PC-9 (cell line): ENCODE data around the gene SAPCD1. TPM values are rescaled to one million over a fixed set of nuclear protein-coding genes. Genes with fewer than 3 reads are reported as not detected.

Experiments
- BruUV-seq: library from RNA; stranded (reverse); fragments of 400-500 nt; replicated peaks from 2 replicates; lab custom pipeline; 2021; lab: Mats Ljungman, UMichigan
- CTCF ChIA-PET: fragments of 300-600 bp; sonication (Branson Sonifier 250); formaldehyde crosslinking; loops from one replicate; lab custom pipeline; 2022; ENCODE audit warnings: antibody characterized with exemption; lab: Charles Lee
- POLR2A ChIA-PET: fragments of 300-600 bp; sonication (Branson Sonifier 250); formaldehyde crosslinking; loops from one replicate; lab custom pipeline; 2022; ENCODE audit warnings: antibody characterized with exemption; ENCODE audit not compliant: unreplicated experiment; lab: Charles Lee
- DNase-seq, 2 experiments: peaks; one replicate each; pipeline versions ENCODE4 v3.0.0 to v3.0.0-alpha.2; 2015 to 2022; ENCODE audit warnings: mixed read lengths in 1 of 2
- H2AFZ ChIP-seq: fragments of 200-600 bp; sonication (generic); 2 replicates; pipeline ENCODE4 v1.8.1; 2017; ENCODE audit warnings: antibody characterized with exemption
- H3F3A ChIP-seq: fragments of 200-600 bp; sonication (generic); 2 replicates; pipeline ENCODE4 v1.8.1; 2017; ENCODE audit warnings: antibody characterized with exemption, mild to moderate bottlenecking, low read depth; ENCODE audit not compliant: insufficient read depth
- H3K27ac ChIP-seq: fragments of 200-600 bp; sonication (generic); 2 replicates; pipeline ENCODE4 v1.6.1; 2016; ENCODE audit warnings: mixed run types
- H3K27me3 ChIP-seq: fragments of 200-600 bp; sonication (generic); 2 replicates; pipeline ENCODE4 v1.6.1; 2016; ENCODE audit warnings: low read depth, mixed run types; ENCODE audit not compliant: insufficient read depth
- H3K36me3 ChIP-seq: fragments of 200-600 bp; sonication (generic); 2 replicates; pipeline ENCODE4 v1.6.1; 2016; ENCODE audit warnings: low read depth, mixed run types
- H3K4me1 ChIP-seq: fragments of 200-600 bp; sonication (generic); replicated peaks from 2 replicates; pipeline ENCODE4 v1.6.1; 2016; ENCODE audit warnings: mixed run types; ENCODE audit not compliant: insufficient read depth
- H3K4me2 ChIP-seq: fragments of 200-600 bp; sonication (generic); 2 replicates; pipeline ENCODE4 v1.6.1; 2017; ENCODE audit warnings: mixed run types
- H3K4me3 ChIP-seq: fragments of 200-600 bp; sonication (generic); 2 replicates; pipeline ENCODE4 v1.6.1; 2016; ENCODE audit warnings: mixed run types
- H3K79me2 ChIP-seq: fragments of 200-600 bp; sonication (generic); 2 replicates; pipeline ENCODE4 v1.6.1; 2017; ENCODE audit warnings: low read depth, mixed run types
- H3K9me2 ChIP-seq: fragments of 200-600 bp; sonication (generic); 2 replicates; pipeline ENCODE4 v1.8.1; 2017; ENCODE audit warnings: mild to moderate bottlenecking; ENCODE audit not compliant: insufficient read depth
- H3K9me3 ChIP-seq: fragments of 200-600 bp; sonication (generic); 2 replicates; pipeline ENCODE4 v1.8.1; 2016; ENCODE audit warnings: low read depth; ENCODE audit not compliant: insufficient read depth
- H4K20me1 ChIP-seq: fragments of 200-600 bp; sonication (generic); 2 replicates; pipeline ENCODE4 v1.8.1; 2017; ENCODE audit not compliant: insufficient read depth
- CTCF ChIP-seq: fragments of 200-600 bp; sonication (generic); conservative IDR thresholded peaks from 2 replicates; pipeline ENCODE4 v1.6.1; 2017; ENCODE audit warnings: mixed run types, antibody characterized with exemption, mild to moderate bottlenecking, moderate library complexity
- EZH2 ChIP-seq: fragments of 200-600 bp; sonication (generic); IDR thresholded peaks from 2 replicates; pipeline ENCODE4 v1.8.0; 2017; ENCODE audit warnings: antibody characterized with exemption, low read depth
- intact Hi-C: fragments of 100-400 bp; cut with micrococcal nuclease; formaldehyde crosslinking; loops from one replicate; pipeline ENCODE4 v1.10.0; 2022; ENCODE audit not compliant: unreplicated experiment
- total RNA-seq: library from RNA; stranded (reverse); gene quantifications from 2 replicates; pipeline ENCODE4 v1.2.3, GENCODE V29; 2021

The SAPCD1 gene
- total RNA-seq, 1 experiment from 2014 or later: 11.1 TPM

- no peaks in the 10 kb centered on the region for H3K79me2 ChIP-seq
- TF ChIP-seq EZH2 (no peak), CTCF (no peak)
- H3K9me3 ChIP-seq: no peaks in the 10 kb centered on the region
- H3K4me2 ChIP-seq: peak overlapping the region; percentile 76
- H2AFZ ChIP-seq: no peak overlapping the region
- peaks cover 6% of the 10 kb centered on the region; the same call in 1 of the 2 replicates for H3K36me3 ChIP-seq
- TSS peak; percentile 66 for BruUV-seq
- POLR2A ChIA-PET: interaction anchor here (0.6 kb wide), 1 partner anchor 74 kb away, joined by 5 read pairs; no protein-coding TSS in a partner anchor
- CTCF ChIA-PET: no interaction called here
- peaks cover 31% of the 10 kb centered on the region for H3K4me1 ChIP-seq
- H3K27me3 ChIP-seq: no peaks in the 10 kb centered on the region
- H3K9me2 ChIP-seq: no peaks in the 10 kb centered on the region
- DNase-seq: no peak
- H3F3A ChIP-seq: peaks cover 31% of the 10 kb centered on the region; the same call in 1 of the 2 replicates
- peak overlapping the region; percentile 58 for H3K27ac ChIP-seq
- intact Hi-C loops: loop anchor here (2.0 to 10.0 kb wide), 3 partner anchors 18 to 178 kb away; partner anchors contain the start of genes HSPA1A, HSPA1L, NELFE and SKIC2
- peak overlapping the region; percentile 40; the same call in 1 of the 2 replicates for H3K4me3 ChIP-seq
- no peaks in the 10 kb centered on the region for H4K20me1 ChIP-seq
These were observed 14.1 kb downstream of the SAPCD1 start for GRCh38 chr6:31776485-31776988.

GRCh38 chr6:31776989-31777666 is 14.7 kb downstream of the SAPCD1 start, which contains the start of gene VWA7:
VWA7 (minus strand) TSS chr6:31777328; CDS start chr6:31776779, 549 bp downstream.
- peak within 1 kb of the TSS; percentile 58 for H3K27ac ChIP-seq
- TF ChIP-seq EZH2 (no peak), CTCF (no peak)
- peaks cover 6% of the 10 kb centered on the region; the same call in 1 of the 2 replicates for H3K36me3 ChIP-seq
- no peak within 1 kb of the TSS for H2AFZ ChIP-seq
- H3K9me3 ChIP-seq: no peaks in the 10 kb centered on the region
- ChIA-PET POLR2A (interaction anchor here (0.5 to 0.9 kb wide), 3 partner anchors 14 to 124 kb away, joined by 3 read pairs; no protein-coding TSS in a partner anchor), CTCF (interaction anchor here (0.6 kb wide), 2 partner anchors 10 to 38 kb away, joined by 3 to 4 read pairs; no protein-coding TSS in a partner anchor)
- H3K27me3 ChIP-seq: no peaks in the 10 kb centered on the region
- H3K4me2 ChIP-seq: peak within 1 kb of the TSS; percentile 76
- H3K4me1 ChIP-seq: peaks cover 31% of the 10 kb centered on the region
- no peaks in the 10 kb centered on the region for H3K79me2 ChIP-seq
- no peaks in the 10 kb centered on the region for H4K20me1 ChIP-seq
- H3K4me3 ChIP-seq: peak within 1 kb of the TSS; percentile 40; the same call in 1 of the 2 replicates
- peaks cover 31% of the 10 kb centered on the region; the same call in 1 of the 2 replicates for H3F3A ChIP-seq
- H3K9me2 ChIP-seq: no peaks in the 10 kb centered on the region
- BruUV-seq: no TSS peak
- intact Hi-C loops: loop anchor here (2.0 to 10.0 kb wide), 3 partner anchors 18 to 178 kb away; partner anchors contain the start of genes HSPA1A, HSPA1L, NELFE and SKIC2
- DNase-seq: peak; percentile 76 to 89

GRCh38 chr6:31777667-31778050 is 15.2 kb downstream of the SAPCD1 start:
- H3K27me3 ChIP-seq: no peaks in the 10 kb centered on the region
- intact Hi-C loops: loop anchor here (2.0 to 10.0 kb wide), 3 partner anchors 17 to 177 kb away; partner anchors contain the start of genes HSPA1A, HSPA1L, NELFE and SKIC2
- H3K79me2 ChIP-seq: no peaks in the 10 kb centered on the region
- BruUV-seq: TSS peak; percentile 39
- H3K9me2 ChIP-seq: no peaks in the 10 kb centered on the region
- no peak for DNase-seq
- CTCF ChIA-PET: interaction anchor here (0.6 kb wide), 3 partner anchors 9 to 42 kb away, joined by 3 to 9 read pairs (median 4); no protein-coding TSS in a partner anchor
- H3K4me3 ChIP-seq: no peak overlapping the region
- H3K36me3 ChIP-seq: peaks cover 8% of the 10 kb centered on the region; the same call in 1 of the 2 replicates
- peaks cover 31% of the 10 kb centered on the region; the same call in 1 of the 2 replicates for H3F3A ChIP-seq
- POLR2A ChIA-PET: interaction anchor here (0.5 to 0.9 kb wide), 3 partner anchors 13 to 123 kb away, joined by 3 read pairs; no protein-coding TSS in a partner anchor
- peaks cover 31% of the 10 kb centered on the region for H3K4me1 ChIP-seq
- peak overlapping the region; percentile 58 for H3K27ac ChIP-seq
- H3K9me3 ChIP-seq: no peaks in the 10 kb centered on the region
- no peak overlapping the region; the same call in 1 of the 2 replicates for H3K4me2 ChIP-seq
- TF ChIP-seq CTCF (no peak), EZH2 (no peak)
- H4K20me1 ChIP-seq: no peaks in the 10 kb centered on the region
- no peak overlapping the region for H2AFZ ChIP-seq
